Common myeloid progenitor, CD34-positive (primary cell): ENCODE data around the gene ANKRD23.

Experiments
- CTCF ChIA-PET: fragments of 350-600 bp; sonication (Branson Sonifier 250); formaldehyde crosslinking; loops from one replicate; lab custom pipeline; 2021; ENCODE audit warnings: antibody characterized with exemption; lab: Charles Lee
- POLR2A ChIA-PET: fragments of 350-600 bp; sonication (Branson Sonifier 250); formaldehyde crosslinking; loops from one replicate; lab custom pipeline; 2021; ENCODE audit warnings: antibody characterized with exemption; lab: Charles Lee
- DNase-seq, 3 donors: peaks; one replicate each; pipeline versions ENCODE4 v3.0.0 to v3.0.0-alpha.2; 2013
- H3K27ac ChIP-seq, 2 experiments: 1 replicate in 1 of 2; 2 replicates in 1 of 2; pipeline ENCODE4 v1.7.0; 2013; ENCODE audit warnings: inconsistent platforms in 2 of 2, low read length in 2 of 2, mild to moderate bottlenecking in 2 of 2, low read depth in 1 of 2, moderate library complexity in 1 of 2; ENCODE audit not compliant: severe bottlenecking in 2 of 2, insufficient read depth in 1 of 2, poor library complexity in 1 of 2
- H3K27me3 ChIP-seq, 5 experiments: replicated peaks in 2 of 5; 1 replicate in 3 of 5; 2 replicates in 2 of 5; pipeline versions ENCODE4 v1.6.1 to v1.7.0; 2013; ENCODE audit warnings: low read length in 4 of 5, mild to moderate bottlenecking in 2 of 5, moderate library complexity in 2 of 5, inconsistent platforms in 1 of 5; ENCODE audit not compliant: insufficient read depth in 5 of 5, control insufficient read depth in 4 of 5
- H3K36me3 ChIP-seq, 4 experiments: 1 replicate in 2 of 4; 2 replicates in 2 of 4; pipeline versions ENCODE4 v1.6.1 to v1.7.0; 2013; ENCODE audit warnings: low read length in 3 of 4, control low read depth in 1 of 4, mild to moderate bottlenecking in 1 of 4; ENCODE audit not compliant: control insufficient read depth in 4 of 4, insufficient read depth in 4 of 4
- H3K4me1 ChIP-seq, 4 experiments: 1 replicate in 3 of 4; 2 replicates in 1 of 4; pipeline versions ENCODE4 v1.6.1 to v1.7.1; 2013; ENCODE audit warnings: low read length in 3 of 4, mild to moderate bottlenecking in 3 of 4, control low read depth in 1 of 4, inconsistent platforms in 1 of 4, moderate library complexity in 1 of 4; ENCODE audit not compliant: control insufficient read depth in 4 of 4, insufficient read depth in 4 of 4; ENCODE audit errors: control extremely low read depth in 1 of 4
- H3K4me3 ChIP-seq, 7 experiments: 1 replicate in 4 of 7; 2 replicates in 3 of 7; pipeline versions ENCODE4 v1.5.1 to v1.7.0; 2013; ENCODE audit warnings: mild to moderate bottlenecking in 7 of 7, low read length in 6 of 7, moderate library complexity in 6 of 7, inconsistent platforms in 2 of 7, low read depth in 2 of 7, control low read depth in 1 of 7; ENCODE audit not compliant: insufficient read depth in 4 of 7, control insufficient read depth in 1 of 7; ENCODE audit errors: extremely low read depth in 1 of 7
- H3K9me3 ChIP-seq, 5 experiments: 1 replicate in 4 of 5; 2 replicates in 1 of 5; pipeline versions ENCODE4 v1.6.1 to v1.7.1; 2013; ENCODE audit warnings: low read length in 4 of 5, mild to moderate bottlenecking in 2 of 5, inconsistent platforms in 1 of 5, low read depth in 1 of 5, moderate library complexity in 1 of 5; ENCODE audit not compliant: control insufficient read depth in 4 of 5, insufficient read depth in 2 of 5; ENCODE audit errors: control extremely low read depth in 1 of 5
- WGBS: methylation state at CpG from one replicate; pipeline ENCODE4 v1.1.5; 2013; ENCODE audit not compliant: insufficient coverage; 5-methylcytosine and 5-hydroxymethylcytosine counted together

Gene ANKRD23

GRCh38 chr2:96804986-96805385 lies 38.8 kb downstream of the ANKRD23 start:
- peaks cover 7 to 41% (median 25%) of the 10 kb centered on the region in 4 experiments for H3K36me3 ChIP-seq
- peaks cover 0 to 14% (median 11%) of the 10 kb centered on the region in 4 experiments for H3K4me1 ChIP-seq
- no peaks in the 10 kb centered on the region for H3K27me3 ChIP-seq
- POLR2A ChIA-PET = no interaction called here
- no peak overlapping the region for H3K27ac ChIP-seq
- no peaks in the 10 kb centered on the region for H3K9me3 ChIP-seq
- no peak overlapping the region for H3K4me3 ChIP-seq
- CTCF ChIA-PET = interaction anchor here (0.8 to 1.8 kb wide), 2 partner anchors 11 to 44 kb away, joined by 3 read pairs; partner anchors contain the start of gene CNNM4
- no peak for DNase-seq

GRCh38 chr2:96802721-96803120 lies 41.1 kb downstream of the ANKRD23 start:
- Histone ChIP-seq H3K4me1 (peaks cover 0 to 17% (median 14%) of the 10 kb centered on the region in 4 experiments), H3K9me3 (no peaks in the 10 kb centered on the region), H3K27me3 (no peaks in the 10 kb centered on the region), H3K27ac (no peak overlapping the region), H3K4me3 (no peak overlapping the region), H3K36me3 (peaks cover 6 to 46% (median 24%) of the 10 kb centered on the region in 4 experiments)
- DNase-seq = no peak
- CTCF ChIA-PET = interaction anchor here (0.9 to 1.4 kb wide), 5 partner anchors 18 to 246 kb away, joined by 3 to 6 read pairs (median 3); no protein-coding TSS in a partner anchor
- 94% methylated on average over 4 of the region's 7 CpGs for WGBS
- POLR2A ChIA-PET = no interaction called here

DNA sequence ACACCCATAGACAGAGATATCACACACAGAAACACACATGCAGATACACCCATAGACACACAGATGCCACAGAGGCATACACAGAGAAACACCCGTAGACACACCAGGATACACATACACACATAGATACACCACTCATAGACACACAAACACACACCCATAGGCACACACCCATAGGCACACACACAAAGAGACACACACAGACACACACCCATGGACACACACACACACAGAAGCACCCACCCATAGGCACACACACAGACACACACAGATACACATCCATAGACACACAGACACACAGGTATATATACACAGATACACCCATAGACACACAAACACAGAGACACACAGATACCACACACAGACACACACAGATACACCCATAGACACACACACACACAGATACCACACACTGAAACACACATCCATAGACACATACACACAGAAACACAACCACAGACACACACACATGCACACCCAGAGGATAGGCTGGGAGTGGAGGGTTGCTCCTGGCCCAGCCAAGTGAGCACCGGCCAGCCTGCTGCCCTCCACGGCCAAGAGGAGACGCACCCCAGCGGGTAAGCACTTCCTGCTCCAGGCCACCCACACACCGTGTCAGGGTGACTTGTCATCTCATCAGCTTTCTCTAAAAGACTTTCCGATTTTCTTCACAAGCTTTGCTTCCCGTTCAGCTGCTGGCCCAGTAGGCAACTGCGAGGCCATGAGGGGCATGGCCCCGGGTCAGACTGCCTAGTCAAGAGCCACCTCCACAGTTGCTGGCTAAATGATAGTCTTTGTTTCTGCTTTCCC lies 41.8 kb downstream of the ANKRD23 start:
- H3K4me3 ChIP-seq = no peak overlapping the region
- H3K36me3 ChIP-seq = peaks cover 6 to 54% (median 25%) of the 10 kb centered on the region in 4 experiments
- 92% methylated on average over 9 of the region's 10 CpGs for WGBS
- H3K9me3 ChIP-seq = no peaks in the 10 kb centered on the region
- ChIA-PET CTCF (interaction anchor here (0.7 to 2.5 kb wide), 9 partner anchors 8 to 245 kb away, joined by 3 to 34 read pairs (median 3); partner anchors contain the start of genes CNNM4 and LMAN2L), POLR2A (no interaction called here)
- no peaks in the 10 kb centered on the region for H3K27me3 ChIP-seq
- no peak overlapping the region for H3K27ac ChIP-seq
- peaks cover 0 to 17% (median 14%) of the 10 kb centered on the region in 4 experiments for H3K4me1 ChIP-seq
- no peak for DNase-seq

DNA sequence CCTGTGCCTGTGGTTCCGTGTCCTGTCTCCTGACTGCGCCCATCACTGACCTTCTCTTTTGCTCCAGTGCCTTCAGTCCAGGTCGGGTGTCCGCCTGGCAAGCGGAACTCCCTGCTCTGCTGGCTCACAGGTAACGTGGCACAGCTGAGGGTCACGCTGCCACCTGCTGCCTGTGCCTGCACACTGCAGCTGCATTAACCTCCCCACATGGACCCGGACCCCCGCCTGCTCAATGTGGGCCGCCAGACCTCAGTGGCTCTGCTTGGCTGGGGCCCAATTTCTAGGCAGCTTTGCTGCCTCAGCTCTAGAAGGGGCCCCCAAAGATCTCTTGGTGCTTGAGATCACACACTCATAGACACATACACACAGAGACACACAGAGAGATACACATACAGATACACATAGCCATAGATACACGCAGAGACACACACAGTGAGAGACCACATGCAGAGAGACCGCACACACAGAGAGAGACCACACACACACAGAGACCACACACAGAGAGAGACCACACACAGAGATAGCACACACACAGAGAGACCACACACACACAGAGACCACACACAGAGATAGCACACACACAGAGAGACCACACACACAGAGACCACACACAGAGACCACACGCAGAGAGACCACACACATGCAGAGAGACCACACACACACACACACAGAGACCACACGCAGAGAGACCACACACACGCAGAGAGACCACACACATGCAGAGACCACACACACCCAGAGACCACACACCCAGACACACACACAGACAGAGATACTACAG lies 42.6 kb downstream of the ANKRD23 start:
- POLR2A ChIA-PET = interaction anchor here (1.0 kb wide), 1 partner anchor 37 kb away, joined by 5 read pairs; no protein-coding TSS in a partner anchor
- Histone ChIP-seq H3K4me3 (peak overlapping the region in 3 of 7 experiments; percentile 25 to 53 (median 45)), H3K27ac (no peak overlapping the region), H3K36me3 (peaks cover 6 to 53% (median 25%) of the 10 kb centered on the region in 4 experiments), H3K27me3 (no peaks in the 10 kb centered on the region), H3K9me3 (no peaks in the 10 kb centered on the region), H3K4me1 (peaks cover 0 to 17% (median 14%) of the 10 kb centered on the region in 4 experiments)
- DNase-seq = peak; percentile 70 to 80 (median 78)
- CTCF ChIA-PET = interaction anchor here (0.7 to 2.5 kb wide), 19 partner anchors 8 to 272 kb away, joined by 3 to 34 read pairs (median 4); partner anchors contain the start of genes CNNM3, CNNM4, KANSL3 and LMAN2L
- WGBS = 32% methylated on average over 13 of the region's 15 CpGs

DNA sequence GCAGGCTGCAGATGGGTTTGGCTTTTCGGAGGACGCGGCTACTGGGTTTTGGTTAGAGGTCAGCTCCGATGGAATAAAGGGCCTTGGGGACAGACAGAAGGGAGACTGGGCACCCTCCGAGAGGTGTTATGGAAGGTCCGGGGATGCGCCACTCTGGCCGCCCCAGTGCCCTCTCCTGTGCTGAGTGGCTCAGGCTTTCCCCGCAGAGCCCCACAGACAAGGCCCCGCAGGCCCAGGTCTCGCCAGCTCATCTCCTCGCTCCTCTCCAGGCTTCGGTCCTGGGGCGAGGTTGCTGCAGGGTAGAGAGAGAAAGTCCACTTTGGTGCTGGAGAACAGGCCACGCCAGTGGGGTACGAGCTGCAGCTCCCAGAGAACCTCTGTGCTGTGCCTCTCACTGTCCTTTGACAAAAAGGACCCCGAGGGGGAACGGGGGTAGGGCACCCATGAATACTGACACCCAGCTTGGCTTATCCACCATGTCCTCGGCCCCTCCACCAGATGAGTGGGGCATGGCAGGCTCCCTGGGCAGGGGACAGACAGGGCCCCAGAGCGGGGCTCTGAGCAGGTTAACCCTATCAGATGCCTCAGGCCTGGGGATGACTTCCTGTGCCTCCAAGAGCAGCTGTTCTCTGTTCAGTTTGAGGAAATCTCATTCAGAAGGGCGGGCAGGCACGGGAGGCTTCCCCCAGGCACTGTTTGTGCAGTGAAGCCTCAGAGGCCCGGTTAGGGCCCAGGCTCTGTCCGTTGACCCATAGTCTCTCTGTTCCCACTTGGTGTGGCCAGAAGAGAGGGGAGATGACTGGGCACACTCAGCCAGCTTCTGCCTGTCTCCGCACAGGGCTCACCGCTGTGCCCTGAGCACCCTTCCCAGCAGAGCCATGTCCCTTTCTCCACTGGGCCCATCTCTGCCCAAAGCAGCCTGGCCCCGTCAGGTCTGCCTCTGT lies 43.5 kb downstream of the ANKRD23 start:
- Histone ChIP-seq H3K36me3 (peaks cover 6 to 53% (median 25%) of the 10 kb centered on the region in 4 experiments), H3K4me1 (peaks cover 0 to 17% (median 14%) of the 10 kb centered on the region in 4 experiments), H3K9me3 (no peaks in the 10 kb centered on the region), H3K4me3 (peak overlapping the region in 3 of 7 experiments; percentile 25 to 53 (median 45)), H3K27ac (no peak overlapping the region), H3K27me3 (no peaks in the 10 kb centered on the region)
- ChIA-PET POLR2A (interaction anchor here (1.0 kb wide), 1 partner anchor 36 kb away, joined by 5 read pairs; no protein-coding TSS in a partner anchor), CTCF (interaction anchor here (0.7 to 2.5 kb wide), 21 partner anchors 9 to 272 kb away, joined by 3 to 34 read pairs (median 4); partner anchors contain the start of genes CNNM3, CNNM4, KANSL3 and LMAN2L)
- WGBS = 65% methylated on average over 24 of the region's 27 CpGs
- DNase-seq = peak; percentile 24 to 72 (median 66)

GRCh38 chr2:96799623-96799935 lies 44.2 kb downstream of the ANKRD23 start:
- no peak for DNase-seq
- Histone ChIP-seq H3K9me3 (no peaks in the 10 kb centered on the region), H3K4me1 (peaks cover 0 to 17% (median 14%) of the 10 kb centered on the region in 4 experiments), H3K27me3 (no peaks in the 10 kb centered on the region), H3K27ac (no peak overlapping the region), H3K4me3 (no peak overlapping the region), H3K36me3 (peaks cover 6 to 53% (median 25%) of the 10 kb centered on the region in 4 experiments)
- ChIA-PET POLR2A (no interaction called here), CTCF (interaction anchor here (0.7 to 2.5 kb wide), 8 partner anchors 12 to 150 kb away, joined by 3 to 34 read pairs (median 6); partner anchors contain the start of gene CNNM4)
- WGBS = 100% methylated on average over 3 of the region's 8 CpGs
